ENCODE measurements around the gene GPR158.

- TF ChIP-seq EZH2 (IDR thresholded peaks at IDR 0.05; ENCODE audit: insufficient read depth, poor library complexity, severe bottlenecking) (no peak), EZH2phosphoT487 (IDR thresholded peaks at IDR 0.05; ENCODE audit: insufficient read depth, low read depth) (no peak)
Observed at GRCh38 chr10:25436431-25436830, 261.6 kb downstream of the GPR158 start.

All from GM23248 (cell line).